Hematopoietic multipotent progenitor cell (in vitro differentiated cells): ENCODE data around the gene IKZF4. TPM values are rescaled to one million over a fixed set of nuclear protein-coding genes. Genes with fewer than 3 reads are reported as not detected.
"Not testable (repeated sequence)": the region's sequence is repeated elsewhere in the genome, so short reads cannot be mapped to it uniquely, and the experiment has no call there.

Experiments
- DNase-seq, 3 donors: peaks; one replicate each; pipeline ENCODE4 v3.0.0-alpha.2; 2011 to 2015; ENCODE audit warnings: low read depth in 2 of 3, low spot score in 2 of 3
- total RNA-seq: library from RNA; depleted of rRNA; stranded (reverse); fragments of >200 nt; gene quantifications from one replicate; pipeline ENCODE4 v1.2.3, GENCODE V29; 2012

IKZF4 gene
- total RNA-seq, 1 donor: 5.4 TPM

GRCh38 chr12:56037161-56037560 is 16.3 kb downstream of the IKZF4 start:
- no peak for DNase-seq

GRCh38 chr12:56038022-56038655 is 17.3 kb downstream of the IKZF4 start:
- no peak for DNase-seq

- no peak for DNase-seq
Measured at GRCh38 chr12:56040151-56040550, 19.3 kb downstream of the IKZF4 start.

GRCh38 chr12:56040963-56041551 is 20.2 kb downstream of the IKZF4 start:
- DNase-seq: no peak

- peak; percentile 93 to 100 (median 99) for DNase-seq
Measured at GRCh38 chr12:56041552-56042429, 20.9 kb downstream of the IKZF4 start, which contains the start of gene RPS26. TSS of gene RPS26 (plus strand) at chr12:56041918. CDS start at chr12:56042167, 249 bp downstream.

- DNase-seq: not testable (repeated sequence)
Measured at GRCh38 chr12:56042430-56042813, 21.6 kb downstream of the IKZF4 start.

- DNase-seq: no peak
Measured at GRCh38 chr12:56042843-56043242, 22.0 kb downstream of the IKZF4 start.

- no peak for DNase-seq
Measured at GRCh38 chr12:56046027-56046780, 25.4 kb downstream of the IKZF4 start.

- DNase-seq: no peak
Measured at GRCh38 chr12:56053407-56053893, 32.6 kb downstream of the IKZF4 start.

- DNase-seq: not testable (repeated sequence)
Measured at GRCh38 chr12:56059964-56060363, 39.1 kb downstream of the IKZF4 start.

GRCh38 chr12:56061982-56062381 is 41.1 kb downstream of the IKZF4 start:
- DNase-seq: no peak

GRCh38 chr12:56062996-56063395 is 42.2 kb downstream of the IKZF4 start:
- DNase-seq: no peak

- DNase-seq: no peak
Measured at GRCh38 chr12:56071648-56072047, 50.8 kb downstream of the IKZF4 start.

- DNase-seq: no peak
Measured at GRCh38 chr12:56074396-56074795, 53.6 kb downstream of the IKZF4 start.

GRCh38 chr12:56077966-56078365 is 57.1 kb downstream of the IKZF4 start:
- DNase-seq: not testable (repeated sequence)

- DNase-seq: no peak
Measured at GRCh38 chr12:56078427-56078826, 57.6 kb downstream of the IKZF4 start.

- DNase-seq: peak in 2 of 3 donors; percentile 43 to 49
Measured at GRCh38 chr12:56078931-56079722, 58.3 kb downstream of the IKZF4 start.

- peak in 2 of 3 donors; percentile 62 to 81 for DNase-seq
Measured at GRCh38 chr12:56079723-56080555, 59.1 kb downstream of the IKZF4 start, which contains the start of gene ERBB3. TSS of gene ERBB3 (plus strand) at chr12:56080165. CDS start at chr12:56080301, 136 bp downstream.
